Panc1 (cell line): Measurements from ENCODE around the gene TPST2.
A peak's percentile ranks its signal among the peaks of the same experiment; 100 is the strongest.

Source experiments
- SIN3A ChIP-seq: IDR thresholded peaks from 2 replicates; pipeline ENCODE4 v1.6.1; 2012; ENCODE audit warnings: low read depth, mild to moderate bottlenecking, low read length, moderate library complexity, borderline replicate concordance; ENCODE audit not compliant: insufficient read depth
- TF ChIP-seq, protein P1 (sequence below), 2 experiments: IDR thresholded peaks; 2 replicates each; pipeline ENCODE4 v1.6.1; 2011 to 2012; ENCODE audit warnings: low read depth in 2 of 2, control low read depth in 1 of 2, low read length in 1 of 2, mild to moderate bottlenecking in 1 of 2, moderate library complexity in 1 of 2; ENCODE audit not compliant: insufficient read depth in 1 of 2
- TF ChIP-seq, protein P2 (sequence below): fragments of 450-650 bp; IDR thresholded peaks from 2 replicates; pipeline ENCODE4 v1.5.1; 2017; ENCODE audit warnings: mild to moderate bottlenecking

- TF ChIP-seq, protein P1, sequence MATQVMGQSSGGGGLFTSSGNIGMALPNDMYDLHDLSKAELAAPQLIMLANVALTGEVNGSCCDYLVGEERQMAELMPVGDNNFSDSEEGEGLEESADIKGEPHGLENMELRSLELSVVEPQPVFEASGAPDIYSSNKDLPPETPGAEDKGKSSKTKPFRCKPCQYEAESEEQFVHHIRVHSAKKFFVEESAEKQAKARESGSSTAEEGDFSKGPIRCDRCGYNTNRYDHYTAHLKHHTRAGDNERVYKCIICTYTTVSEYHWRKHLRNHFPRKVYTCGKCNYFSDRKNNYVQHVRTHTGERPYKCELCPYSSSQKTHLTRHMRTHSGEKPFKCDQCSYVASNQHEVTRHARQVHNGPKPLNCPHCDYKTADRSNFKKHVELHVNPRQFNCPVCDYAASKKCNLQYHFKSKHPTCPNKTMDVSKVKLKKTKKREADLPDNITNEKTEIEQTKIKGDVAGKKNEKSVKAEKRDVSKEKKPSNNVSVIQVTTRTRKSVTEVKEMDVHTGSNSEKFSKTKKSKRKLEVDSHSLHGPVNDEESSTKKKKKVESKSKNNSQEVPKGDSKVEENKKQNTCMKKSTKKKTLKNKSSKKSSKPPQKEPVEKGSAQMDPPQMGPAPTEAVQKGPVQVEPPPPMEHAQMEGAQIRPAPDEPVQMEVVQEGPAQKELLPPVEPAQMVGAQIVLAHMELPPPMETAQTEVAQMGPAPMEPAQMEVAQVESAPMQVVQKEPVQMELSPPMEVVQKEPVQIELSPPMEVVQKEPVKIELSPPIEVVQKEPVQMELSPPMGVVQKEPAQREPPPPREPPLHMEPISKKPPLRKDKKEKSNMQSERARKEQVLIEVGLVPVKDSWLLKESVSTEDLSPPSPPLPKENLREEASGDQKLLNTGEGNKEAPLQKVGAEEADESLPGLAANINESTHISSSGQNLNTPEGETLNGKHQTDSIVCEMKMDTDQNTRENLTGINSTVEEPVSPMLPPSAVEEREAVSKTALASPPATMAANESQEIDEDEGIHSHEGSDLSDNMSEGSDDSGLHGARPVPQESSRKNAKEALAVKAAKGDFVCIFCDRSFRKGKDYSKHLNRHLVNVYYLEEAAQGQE (IDR thresholded peaks at IDR 0.05; ENCODE audit: insufficient read depth in 1 of 2, low read depth in 2 of 2, low read length in 1 of 2), result no peak
- TF ChIP-seq, protein P2, sequence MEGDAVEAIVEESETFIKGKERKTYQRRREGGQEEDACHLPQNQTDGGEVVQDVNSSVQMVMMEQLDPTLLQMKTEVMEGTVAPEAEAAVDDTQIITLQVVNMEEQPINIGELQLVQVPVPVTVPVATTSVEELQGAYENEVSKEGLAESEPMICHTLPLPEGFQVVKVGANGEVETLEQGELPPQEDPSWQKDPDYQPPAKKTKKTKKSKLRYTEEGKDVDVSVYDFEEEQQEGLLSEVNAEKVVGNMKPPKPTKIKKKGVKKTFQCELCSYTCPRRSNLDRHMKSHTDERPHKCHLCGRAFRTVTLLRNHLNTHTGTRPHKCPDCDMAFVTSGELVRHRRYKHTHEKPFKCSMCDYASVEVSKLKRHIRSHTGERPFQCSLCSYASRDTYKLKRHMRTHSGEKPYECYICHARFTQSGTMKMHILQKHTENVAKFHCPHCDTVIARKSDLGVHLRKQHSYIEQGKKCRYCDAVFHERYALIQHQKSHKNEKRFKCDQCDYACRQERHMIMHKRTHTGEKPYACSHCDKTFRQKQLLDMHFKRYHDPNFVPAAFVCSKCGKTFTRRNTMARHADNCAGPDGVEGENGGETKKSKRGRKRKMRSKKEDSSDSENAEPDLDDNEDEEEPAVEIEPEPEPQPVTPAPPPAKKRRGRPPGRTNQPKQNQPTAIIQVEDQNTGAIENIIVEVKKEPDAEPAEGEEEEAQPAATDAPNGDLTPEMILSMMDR, result peak; percentile 68
- no peak for TF ChIP-seq SIN3A
These were observed 87.0 kb downstream of the TPST2 start for GRCh38 chr22:26502688-26503561.
